Right lobe of liver (tissue), 4 donors: Measurements from ENCODE around the gene NRXN2.

Experiments used
- CTCF ChIP-seq, 4 donors: fragments of 200-600 bp in 3 of 4; fragments of 450-650 bp in 1 of 4; IDR thresholded peaks; one replicate each; pipeline versions ENCODE4 v1.5.1 to v1.8.0; 2016 to 2022; ENCODE audit warnings: antibody characterized with exemption in 4 of 4, mild to moderate bottlenecking in 2 of 4
- POLR2A ChIP-seq: fragments of 450-650 bp; IDR thresholded peaks from one replicate; pipeline ENCODE4 v1.6.1; 2017; ENCODE audit warnings: antibody characterized with exemption, mild to moderate bottlenecking
- donor health status: DM: no; HTN: no; CAD: no.
- donor health status: DM: no; HTN: no; CAD: no.
- donor health status: DM: no; HTN: yes; CAD: no.

- TF ChIP-seq POLR2A (no peak), CTCF (IDR thresholded peaks at IDR 0.05) (no peak)
These were observed 28.1 kb downstream of the NRXN2 start for GRCh38 chr11:64694821-64695365.
